ENCODE results near the gene SPINT1.
A peak's percentile ranks its signal among the peaks of the same experiment; 100 is the strongest.

The SPINT1 gene

DNA sequence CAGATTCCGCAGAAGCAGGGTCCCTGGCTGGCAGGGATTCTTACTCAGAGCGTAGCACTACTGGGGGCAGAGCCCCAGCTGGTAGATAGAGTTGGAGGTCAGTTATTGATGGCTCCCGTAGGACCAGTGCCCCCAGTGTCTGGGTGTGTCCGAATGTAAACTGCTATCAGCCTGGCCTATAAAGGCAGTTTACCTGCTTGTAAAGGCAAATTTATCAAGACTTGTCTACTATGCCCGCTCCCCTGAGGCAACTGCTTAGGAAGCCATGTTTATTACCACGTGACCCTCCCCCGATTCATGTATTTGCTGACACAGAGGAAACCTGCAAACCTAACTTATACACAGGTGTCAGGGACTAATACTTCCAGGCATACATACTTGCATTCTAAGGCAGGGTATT is 14.7 kb upstream of the SPINT1 start:
- DNase-seq (ENCODE audit: low read depth, low spot score) = no peak

- DNase-seq (ENCODE audit: low read depth, low spot score) = peak; percentile 24
Observed at GRCh38 chr15:40830884-40831283, 13.0 kb upstream of the SPINT1 start.

GRCh38 chr15:40831861-40832260 is 12.0 kb upstream of the SPINT1 start:
- DNase-seq (ENCODE audit: low read depth, low spot score) = no peak

DNA sequence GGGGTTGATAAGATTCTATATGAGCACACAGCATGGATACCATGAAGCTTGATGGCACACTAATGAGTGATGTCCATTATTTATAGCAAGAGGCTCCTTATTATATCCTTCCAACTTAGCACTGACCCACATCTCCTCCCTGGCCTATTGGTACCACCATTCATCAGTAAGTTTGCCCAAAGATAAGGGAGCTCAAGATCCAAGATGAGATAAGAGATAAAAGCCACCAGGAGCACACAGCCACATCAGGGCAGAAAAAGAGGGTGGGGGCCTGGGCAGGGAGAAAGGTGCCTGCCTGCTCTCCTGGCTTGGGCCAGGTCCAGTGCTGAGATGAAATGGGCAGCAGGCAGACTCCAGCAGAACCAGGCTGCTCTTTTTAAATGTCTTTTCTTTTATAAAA is 10.9 kb upstream of the SPINT1 start:
- no peak for DNase-seq (ENCODE audit: low read depth, low spot score)

GRCh38 chr15:40836020-40836419 is 7.8 kb upstream of the SPINT1 start:
- no peak for DNase-seq (ENCODE audit: low read depth, low spot score)

- DNase-seq (ENCODE audit: low read depth, low spot score) = no peak
Observed at GRCh38 chr15:40838756-40839155, 5.1 kb upstream of the SPINT1 start.

DNA sequence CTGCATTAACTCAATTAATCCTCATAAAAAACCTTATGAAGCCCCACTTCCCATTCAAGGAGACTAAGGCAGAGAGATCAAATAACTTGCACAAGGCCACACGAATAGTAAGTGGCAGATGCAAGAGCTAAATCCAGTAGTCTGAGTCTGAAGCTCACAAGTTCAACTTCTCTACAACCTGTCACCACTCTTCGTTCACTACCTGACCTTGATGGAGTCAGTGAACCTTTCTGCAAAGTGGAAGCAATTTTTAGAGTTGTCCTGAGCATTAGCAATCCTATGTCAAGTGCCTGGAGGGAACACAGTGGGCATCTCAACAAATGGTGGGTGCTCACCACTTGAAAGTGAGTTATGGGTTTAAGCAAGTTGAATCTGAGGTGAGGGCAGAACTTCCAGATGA is 2.1 kb upstream of the SPINT1 start:
- DNase-seq (ENCODE audit: low read depth, low spot score) = no peak

DNA sequence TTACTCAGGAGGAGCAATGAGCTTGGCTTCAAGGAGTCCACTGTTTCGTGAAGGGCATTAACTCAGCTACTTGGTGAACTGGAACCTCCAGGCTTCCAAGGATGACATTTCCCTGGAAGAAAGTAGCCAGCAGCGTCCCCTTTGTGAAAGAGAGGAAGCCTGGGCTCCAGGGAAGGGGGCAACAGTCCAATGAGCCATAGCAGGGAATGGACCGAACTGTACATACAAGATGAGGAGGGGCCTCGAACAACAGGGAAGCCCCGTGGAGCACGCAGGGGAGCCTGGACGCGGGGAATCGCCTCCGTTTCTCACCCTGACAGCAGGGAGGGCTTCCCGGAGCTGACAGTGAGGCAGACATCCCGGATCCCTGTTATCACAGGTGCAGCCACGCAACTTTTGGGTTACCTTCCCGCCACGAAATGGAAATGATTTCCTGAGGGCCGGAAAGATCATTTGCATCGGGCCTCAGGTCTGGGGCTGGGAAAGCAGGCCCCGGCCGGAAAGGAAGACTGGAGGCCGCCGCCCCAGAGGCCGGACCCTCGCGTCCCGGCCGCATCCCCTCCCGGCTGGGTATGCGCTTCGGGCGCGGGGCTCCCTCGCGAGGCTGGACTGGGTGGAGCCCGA is 475 bp upstream of the SPINT1 start:
- no peak for DNase-seq (ENCODE audit: low read depth, low spot score)

GRCh38 chr15:40844696-40845030 is 815 bp downstream of the SPINT1 start:
- no peak for DNase-seq (ENCODE audit: low read depth, low spot score)

- no peak for DNase-seq (ENCODE audit: low read depth, low spot score)
Observed at GRCh38 chr15:40845036-40845435, 1.2 kb downstream of the SPINT1 start.

DNA sequence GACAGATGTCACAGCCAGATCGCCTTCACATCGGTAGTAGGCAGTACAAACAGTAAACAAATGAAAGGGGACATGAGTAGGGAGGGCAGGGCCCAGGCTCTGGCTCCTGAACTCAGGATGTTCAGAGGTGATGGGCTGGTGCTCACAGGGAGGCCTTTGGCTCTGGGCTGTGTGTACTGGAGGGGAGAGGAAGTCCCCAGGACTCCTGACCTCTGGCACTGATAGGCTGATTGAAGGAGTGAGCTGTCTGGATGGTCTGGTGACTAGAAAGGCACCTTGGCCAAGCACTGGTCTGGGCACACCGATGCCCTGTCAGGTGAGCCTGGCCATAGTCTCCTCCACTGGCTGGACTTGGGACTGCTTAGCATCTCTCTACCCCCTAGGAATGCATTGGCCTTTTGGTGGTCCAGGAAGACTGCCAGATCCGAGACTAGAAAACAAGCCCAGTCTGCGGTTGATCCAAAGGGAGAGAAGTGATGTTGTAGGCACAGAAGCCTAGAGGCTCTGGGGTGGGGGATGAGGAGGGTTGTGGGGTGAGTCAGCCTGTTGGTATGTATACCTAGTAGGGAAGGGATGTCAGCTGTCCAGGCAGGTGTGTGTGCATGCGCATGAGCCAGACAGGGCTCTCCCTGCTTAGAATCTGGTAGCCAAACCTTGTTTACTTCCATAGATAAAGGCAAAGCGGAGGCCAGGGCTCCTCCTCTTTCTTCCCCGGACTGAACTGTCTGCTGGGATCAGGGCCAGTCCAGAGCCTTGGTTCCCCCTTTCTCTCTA is 1.9 kb downstream of the SPINT1 start:
- peak; percentile 89 for DNase-seq (ENCODE audit: low read depth, low spot score)

GRCh38 chr15:40846841-40847222 is 3.0 kb downstream of the SPINT1 start:
- no peak for DNase-seq (ENCODE audit: low read depth, low spot score)

DNA sequence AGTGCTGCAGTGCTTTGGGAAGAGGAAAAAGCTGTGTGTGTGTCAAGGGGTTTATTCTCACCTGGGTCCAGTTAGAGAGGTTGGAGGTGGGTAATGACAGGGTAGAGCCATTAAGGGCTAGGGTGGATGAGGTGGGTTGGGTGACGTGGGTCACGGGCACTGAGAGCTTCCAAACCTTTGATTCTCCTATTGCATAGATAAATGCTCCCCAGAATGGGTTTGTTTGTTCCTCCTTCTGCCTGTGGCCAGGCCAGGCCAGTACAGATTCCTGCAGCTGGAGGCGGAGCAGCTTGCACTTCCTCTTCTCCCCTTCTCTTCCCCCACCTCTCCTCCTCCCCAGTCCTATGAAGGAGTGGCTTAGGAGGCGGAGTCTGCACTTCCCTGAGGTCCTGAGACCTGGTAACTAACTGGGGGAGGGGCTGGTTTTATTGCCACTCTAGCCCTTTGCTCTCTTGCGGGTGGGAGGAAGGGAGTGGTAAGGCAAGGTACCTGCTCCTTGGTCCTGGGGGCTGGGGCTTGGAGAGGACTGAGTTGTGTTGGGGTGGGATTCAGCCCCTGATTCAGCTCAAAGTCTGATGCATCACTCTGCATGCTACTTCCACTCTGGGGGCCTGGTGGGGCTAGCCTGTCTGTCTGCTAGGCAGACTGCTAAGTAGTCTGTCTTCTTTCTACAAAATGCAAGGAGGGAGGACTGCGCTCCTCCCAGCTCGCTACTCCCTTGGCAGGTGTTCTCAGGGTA is 3.5 kb downstream of the SPINT1 start:
- peak; percentile 90 for DNase-seq (ENCODE audit: low read depth, low spot score)

DNA sequence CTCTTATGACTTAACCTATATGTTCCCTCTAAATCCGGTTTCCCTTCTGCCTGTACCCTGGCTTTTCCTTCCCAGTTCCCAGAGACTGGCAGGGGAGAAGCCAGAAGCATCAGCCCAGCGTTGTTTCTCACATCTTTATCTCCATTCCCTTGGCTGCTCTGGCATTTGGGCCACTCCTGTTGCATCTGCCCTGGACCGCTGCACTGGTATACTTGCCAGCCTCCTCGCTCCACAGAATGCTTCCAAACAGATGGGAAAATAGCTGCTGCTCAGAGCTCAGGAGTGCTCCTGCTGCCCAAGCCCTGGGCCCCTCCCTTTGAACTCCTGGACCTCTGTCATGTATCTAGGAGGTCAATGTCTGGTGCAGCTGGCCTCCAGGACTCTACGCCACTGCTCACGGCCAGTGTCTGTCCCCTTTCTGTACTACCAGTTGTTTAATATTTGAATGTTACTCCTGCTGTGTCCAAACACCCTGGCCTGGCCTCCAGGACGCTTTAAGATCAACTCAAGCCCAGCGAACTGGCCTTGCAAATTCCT is 6.8 kb downstream of the SPINT1 start:
- no peak for DNase-seq (ENCODE audit: low read depth, low spot score)

GRCh38 chr15:40852529-40852928 is 8.7 kb downstream of the SPINT1 start:
- no peak for DNase-seq (ENCODE audit: low read depth, low spot score)

DNA sequence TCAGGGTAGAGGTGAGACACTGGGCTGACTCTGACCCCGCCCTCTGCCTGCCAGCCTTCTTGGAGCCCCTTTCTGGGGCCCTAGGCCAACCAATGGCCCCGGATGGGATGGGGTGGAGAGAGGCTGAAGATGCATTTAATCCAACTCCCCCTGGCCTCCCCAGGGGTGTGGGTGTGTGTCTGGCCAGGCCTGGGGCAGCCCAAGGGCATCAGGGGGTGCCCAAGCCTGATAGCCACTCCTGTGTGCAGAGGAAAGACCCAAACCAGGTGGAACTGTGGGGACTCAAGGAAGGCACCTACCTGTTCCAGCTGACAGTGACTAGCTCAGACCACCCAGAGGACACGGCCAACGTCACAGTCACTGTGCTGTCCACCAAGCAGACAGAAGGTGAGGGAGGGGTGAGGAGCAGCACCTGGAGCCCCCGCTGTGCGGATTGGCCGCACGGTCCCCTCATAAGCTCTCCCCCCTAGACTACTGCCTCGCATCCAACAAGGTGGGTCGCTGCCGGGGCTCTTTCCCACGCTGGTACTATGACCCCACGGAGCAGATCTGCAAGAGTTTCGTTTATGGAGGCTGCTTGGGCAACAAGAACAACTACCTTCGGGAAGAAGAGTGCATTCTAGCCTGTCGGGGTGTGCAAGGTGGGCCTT is 9.5 kb downstream of the SPINT1 start:
- no peak for DNase-seq (ENCODE audit: low read depth, low spot score)

DNA sequence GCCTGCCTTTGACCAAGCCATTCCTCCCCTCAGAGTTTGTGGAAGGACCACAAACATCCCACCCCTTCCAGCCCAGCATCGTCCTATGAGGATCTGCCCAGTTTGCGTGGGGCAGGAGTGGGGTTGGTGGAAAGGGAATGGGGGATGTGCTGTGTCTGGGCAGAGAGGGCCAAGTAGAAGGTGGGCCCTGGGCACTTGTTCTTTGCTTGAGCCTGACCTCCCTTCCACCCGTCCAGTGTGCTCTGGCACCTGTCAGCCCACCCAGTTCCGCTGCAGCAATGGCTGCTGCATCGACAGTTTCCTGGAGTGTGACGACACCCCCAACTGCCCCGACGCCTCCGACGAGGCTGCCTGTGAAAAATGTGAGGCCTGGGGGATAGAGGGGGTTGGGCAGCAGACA is 10.3 kb downstream of the SPINT1 start:
- no peak for DNase-seq (ENCODE audit: low read depth, low spot score)

DNA sequence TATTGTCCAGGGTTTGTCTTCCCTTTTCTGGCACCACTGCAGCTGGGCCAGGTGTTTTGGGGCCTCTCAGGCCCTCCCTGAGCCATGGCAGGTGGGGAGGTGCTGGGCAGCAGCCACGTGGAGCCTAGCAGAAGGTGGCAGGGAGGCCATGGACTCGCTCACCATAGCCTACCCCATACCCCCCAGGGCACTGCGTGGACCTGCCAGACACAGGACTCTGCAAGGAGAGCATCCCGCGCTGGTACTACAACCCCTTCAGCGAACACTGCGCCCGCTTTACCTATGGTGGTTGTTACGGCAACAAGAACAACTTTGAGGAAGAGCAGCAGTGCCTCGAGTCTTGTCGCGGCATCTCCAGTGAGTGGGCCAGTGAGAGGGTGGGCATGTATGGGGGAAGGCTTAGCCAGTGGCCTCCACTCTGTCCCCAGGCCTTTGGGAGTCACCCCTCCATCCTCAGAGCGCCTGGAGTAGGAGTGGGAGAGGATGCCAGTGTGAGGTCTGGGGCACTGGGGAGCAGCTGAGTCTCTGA is 11.9 kb downstream of the SPINT1 start:
- no peak for DNase-seq (ENCODE audit: low read depth, low spot score)

DNA sequence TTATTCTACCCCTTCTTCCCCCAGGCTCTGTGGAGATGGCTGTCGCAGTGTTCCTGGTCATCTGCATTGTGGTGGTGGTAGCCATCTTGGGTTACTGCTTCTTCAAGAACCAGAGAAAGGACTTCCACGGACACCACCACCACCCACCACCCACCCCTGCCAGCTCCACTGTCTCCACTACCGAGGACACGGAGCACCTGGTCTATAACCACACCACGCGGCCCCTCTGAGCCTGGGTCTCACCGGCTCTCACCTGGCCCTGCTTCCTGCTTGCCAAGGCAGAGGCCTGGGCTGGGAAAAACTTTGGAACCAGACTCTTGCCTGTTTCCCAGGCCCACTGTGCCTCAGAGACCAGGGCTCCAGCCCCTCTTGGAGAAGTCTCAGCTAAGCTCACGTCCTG is 12.9 kb downstream of the SPINT1 start:
- no peak for DNase-seq (ENCODE audit: low read depth, low spot score)

DNA sequence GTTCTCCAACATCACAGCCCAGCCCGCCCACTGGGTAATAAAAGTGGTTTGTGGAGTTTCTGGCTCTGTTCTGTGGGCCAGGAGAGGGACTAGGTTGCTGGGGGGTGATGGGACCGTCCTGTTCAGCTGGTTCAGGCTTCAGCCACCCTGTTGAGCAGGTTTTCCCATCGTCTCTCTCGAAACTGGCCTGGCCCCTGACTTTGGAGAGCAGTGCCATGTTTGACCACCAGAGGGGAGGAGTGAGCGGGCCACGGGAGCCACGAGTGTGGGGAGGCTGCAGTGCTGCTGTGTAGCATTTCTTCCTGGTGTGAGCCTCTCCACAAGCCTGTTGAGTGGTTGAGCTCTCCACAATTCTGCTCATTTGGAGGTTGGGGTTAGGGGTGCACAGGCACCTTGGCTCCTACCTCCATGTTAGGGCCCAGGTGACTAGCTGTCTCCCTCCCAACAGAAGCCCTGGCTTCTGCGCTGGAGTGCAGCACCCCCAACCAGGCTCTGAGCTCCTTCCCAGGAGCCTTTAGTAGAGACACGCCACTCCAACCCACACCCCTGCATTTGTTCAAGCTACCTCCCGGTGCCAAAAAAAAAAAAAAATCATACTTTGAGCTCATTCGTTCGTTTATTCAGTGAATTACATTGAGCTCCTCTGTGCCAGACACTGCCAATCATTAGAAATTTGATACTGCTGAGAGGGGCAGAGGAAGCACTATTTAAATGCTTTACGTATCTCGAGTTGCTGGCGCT is 13.9 kb downstream of the SPINT1 start:
- DNase-seq (ENCODE audit: low read depth, low spot score) = peak; percentile 96

GRCh38 chr15:40858706-40859105 is 14.9 kb downstream of the SPINT1 start:
- no peak for DNase-seq (ENCODE audit: low read depth, low spot score)
